Activated gamma-delta T cell (primary cell): Measurements from ENCODE around the gene PIF1.
"Not testable (repeated sequence)": the region's sequence is repeated elsewhere in the genome, so short reads cannot be mapped to it uniquely, and the experiment has no call there.

ENCODE experiments used
- DNase-seq: peaks from one replicate; lab custom pipeline; 2025; lab: John Stamatoyannopoulos, UW

The PIF1 gene

DNA sequence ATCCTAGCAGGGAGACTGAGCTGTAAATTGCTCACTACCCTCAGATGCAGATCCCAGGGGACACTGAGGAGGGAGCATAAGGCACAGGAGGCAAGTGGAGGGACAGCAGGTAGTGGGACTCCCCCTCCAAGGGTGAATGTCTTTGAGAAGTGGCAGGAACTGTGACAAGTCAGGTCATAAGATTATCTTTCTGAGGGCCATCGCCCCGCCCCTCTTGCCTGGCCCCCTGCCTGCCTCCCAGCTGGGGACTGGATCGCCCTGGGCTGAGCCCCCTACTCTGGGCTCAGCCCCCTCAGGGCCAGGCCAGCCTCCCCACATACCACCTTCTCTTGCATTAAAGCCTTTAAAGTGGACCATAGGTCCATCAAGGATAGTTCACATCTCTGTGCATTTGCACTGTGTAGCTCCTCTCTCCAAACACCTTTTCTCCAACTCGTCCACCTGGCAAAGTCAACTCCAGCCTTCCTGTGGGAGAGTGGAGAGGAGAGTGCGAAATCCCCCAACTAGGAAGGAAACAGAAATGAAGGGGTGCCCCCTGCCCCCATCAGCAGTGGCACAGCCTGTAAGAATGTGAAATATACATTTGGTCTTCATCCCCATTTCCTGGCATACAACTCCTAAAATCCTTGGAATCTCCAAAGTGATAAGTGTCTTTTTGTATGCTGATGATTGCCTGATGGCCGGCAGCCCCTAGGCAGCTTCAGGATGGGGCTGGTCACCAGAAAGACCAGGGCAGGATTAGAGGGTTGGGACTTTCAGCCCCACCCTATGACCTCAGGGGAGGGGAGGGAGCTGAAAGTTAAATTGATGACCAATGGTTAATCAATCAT is 14.7 kb downstream of the PIF1 start:
- no peak for DNase-seq

DNA sequence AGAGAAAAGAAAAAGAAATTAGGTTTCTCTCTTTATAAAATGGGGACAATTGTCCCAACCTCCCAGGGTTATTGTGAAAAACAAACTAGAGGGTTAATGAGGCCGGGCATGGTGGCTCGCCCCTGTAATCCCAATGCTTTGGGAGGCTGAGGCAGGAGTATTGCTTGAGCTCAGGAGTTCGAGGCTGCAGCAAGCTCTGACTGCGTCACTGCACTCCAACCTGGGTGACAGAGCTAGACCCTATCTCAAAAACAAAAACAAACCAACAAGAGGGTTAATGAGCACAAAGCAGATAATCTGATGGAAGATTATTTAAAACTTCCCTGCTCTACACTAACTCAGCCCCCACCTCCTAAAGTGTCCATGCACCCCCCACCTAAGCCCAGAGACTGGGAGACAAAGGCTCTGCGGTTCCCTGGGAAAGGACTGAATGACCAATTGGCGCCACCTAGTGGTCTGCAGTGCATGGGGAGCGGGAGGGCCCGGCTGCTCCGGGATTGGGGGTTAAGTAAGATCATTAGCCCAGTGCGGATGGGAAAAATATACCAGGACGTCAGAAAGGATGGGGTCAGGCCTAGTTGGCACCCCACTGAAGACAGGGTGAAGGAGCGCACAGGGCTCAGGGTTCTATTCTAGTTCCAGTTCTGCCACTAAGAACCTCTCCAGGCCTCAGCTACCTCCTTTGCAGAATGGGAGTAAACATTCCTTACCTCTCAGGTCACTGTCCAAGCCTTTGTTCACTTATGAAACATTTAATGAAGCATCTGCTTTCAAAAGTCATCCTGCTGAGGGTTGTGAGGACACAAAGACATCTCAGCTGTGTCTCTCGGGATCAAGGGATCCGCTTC is 15.6 kb downstream of the PIF1 start:
- DNase-seq = no peak

DNA sequence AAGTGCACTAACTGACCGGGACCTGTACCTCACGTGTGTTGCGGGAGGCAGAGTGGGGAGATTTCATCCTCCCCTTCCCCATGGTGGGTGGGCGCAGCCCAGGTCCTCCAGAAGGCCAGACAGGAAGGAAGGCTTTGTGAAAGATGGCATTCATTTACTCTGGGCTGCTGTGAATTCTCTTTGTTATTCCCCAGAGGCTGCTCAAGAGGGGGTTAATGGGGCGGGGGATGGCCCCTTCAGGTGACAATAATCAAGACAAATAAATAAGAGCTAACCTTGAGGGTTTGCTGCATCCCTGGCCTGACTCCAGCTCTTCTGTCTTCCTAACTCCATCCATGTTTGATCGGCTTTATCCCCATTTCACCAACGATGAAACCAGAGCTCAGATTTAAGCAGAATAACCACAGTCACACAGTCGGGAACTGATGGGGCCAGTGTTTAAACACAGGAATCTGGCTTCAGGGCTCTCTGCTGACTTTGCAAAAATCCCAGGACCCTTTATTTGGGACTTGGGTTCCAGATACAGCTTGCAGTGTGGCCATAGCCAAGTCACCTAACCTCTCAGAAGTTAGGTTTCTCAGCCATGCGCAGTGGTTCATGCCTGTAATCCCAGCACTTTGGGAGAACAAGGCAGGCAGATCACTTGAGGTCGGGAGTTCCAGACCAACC is 16.5 kb downstream of the PIF1 start:
- no peak for DNase-seq

DNA sequence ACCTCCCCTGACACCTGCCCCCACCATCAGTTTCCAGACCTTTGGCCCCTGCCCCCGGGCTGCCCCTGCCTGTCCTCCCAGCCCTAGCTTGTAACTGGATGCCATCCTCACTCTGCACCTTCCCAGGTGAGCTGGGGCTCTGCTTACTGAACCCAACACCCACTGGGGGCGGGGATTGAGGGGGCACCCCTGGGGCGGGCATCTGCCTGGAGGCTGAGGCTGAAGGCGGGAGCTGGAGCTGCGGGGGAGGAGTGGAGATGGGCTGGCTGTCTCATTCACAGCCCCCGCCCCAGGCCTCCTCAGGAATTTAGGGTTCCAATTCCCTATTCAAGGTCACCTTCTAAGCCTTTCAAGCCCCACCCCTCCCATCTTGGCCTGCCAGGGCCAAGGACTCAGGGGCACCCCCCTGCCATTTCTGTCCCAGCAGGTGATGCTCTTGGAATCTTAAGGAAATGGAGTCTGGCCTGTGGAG is 17.7 kb downstream of the PIF1 start:
- no peak for DNase-seq

DNA sequence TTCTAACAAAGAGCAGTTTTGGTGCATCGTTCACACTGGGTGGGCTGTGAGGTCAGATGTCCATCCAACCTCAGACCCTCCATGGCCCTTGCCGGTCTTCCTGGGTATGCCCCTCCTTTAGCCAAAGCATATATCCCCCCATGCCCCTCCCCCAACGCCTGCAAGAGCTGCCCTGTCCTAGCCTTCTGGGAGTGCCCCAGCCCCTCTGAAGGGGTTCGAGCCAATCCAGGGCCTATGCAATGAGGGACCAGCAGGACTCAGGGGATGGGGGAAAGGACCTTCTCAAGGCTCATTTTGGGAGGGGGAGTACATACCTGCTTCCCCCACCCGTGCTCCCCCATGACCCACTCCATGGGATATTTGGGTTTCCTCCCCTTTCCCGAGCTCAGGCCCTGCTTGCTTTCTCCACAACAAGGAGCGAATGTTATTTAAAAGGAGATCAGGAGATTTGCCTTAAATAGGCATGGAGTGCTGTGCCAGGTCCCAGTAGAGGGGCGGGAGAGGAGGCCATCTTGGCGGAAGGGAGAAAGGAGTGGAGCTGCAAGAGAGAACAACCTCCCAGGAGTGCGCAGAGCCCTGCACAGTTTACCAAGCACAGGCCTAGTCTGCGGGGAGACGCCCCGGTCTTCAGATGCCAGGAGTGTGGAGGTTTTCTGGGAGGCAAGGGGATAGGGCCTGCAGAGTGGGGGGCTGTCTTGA is 18.2 kb downstream of the PIF1 start:
- DNase-seq = no peak

DNA sequence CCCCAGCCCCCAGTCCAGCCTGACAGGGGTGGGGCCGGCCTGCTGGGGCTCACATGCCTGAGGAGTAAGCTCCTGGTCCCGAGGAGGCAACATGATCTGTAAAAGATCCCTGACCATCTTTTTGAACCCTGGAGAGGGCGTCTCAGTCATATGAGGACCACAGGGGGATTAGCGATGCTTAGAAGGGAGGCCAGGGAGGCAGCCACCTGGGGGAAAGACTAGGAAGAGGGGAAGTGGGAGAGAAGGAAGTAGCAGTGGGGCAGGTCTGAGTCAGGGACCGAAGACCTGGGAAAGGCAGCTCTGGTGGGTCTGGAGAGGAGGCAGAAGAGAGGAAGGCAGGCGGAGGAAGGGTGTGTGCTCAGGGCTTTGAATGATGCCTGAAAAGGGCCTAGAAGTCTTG is 18.9 kb downstream of the PIF1 start:
- DNase-seq = no peak

DNA sequence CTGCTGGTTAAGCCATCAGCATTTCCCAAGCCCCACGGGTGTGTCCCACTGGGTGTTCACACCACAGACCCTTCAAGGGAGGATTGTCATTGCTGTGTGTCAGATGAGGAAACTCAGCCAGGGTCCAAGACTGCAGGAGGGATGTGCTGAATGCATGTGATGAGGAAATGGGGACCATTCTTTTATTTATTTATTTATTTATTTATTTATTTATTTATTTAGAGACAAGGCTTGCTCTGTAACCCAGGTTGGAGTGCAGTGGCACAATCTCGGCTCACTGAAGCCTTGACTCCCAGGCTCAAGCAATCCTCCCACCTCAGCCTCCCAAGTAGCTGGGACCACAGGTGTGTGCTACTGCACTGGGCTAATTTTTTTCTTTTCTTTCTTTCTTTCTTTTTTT is 20.8 kb downstream of the PIF1 start:
- no peak for DNase-seq

DNA sequence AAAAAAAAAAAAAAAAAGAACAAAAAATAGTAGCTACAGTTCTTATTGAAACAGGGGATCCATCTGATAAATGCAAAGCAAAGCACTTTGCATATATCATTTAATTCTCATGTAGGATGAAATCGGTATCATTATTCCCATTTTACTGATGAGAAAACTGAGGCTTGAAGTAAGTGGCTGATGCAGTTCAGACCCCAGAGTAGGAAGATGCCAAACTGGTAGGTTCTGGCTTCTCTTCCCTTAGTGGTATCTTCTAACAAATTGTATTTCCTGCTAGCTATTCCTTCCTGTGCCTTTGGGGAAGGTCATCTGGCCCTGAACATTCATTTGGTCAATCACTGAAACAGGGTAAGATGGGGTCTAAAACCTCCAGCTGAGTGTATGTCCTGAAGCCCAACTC is 21.9 kb downstream of the PIF1 start:
- DNase-seq = no peak

DNA sequence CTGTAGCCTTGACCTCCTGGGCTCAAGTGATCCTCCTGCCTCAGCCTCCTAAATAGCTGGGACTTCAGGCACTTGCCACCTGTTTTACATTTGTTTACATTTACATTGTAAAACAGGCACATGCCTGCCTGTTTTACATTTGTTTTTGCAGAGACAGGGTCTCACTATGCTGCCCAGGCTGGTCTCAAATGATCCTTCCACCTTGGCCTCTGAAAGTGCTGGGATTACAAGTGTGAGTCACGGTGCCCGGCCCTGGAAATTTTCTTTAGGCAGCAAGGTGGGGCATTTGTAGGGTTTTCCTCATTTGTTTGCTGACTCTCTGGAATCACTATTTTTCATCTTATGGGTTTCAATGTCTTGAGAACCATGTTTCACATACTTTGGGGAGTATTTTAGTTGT is 25.0 kb downstream of the PIF1 start:
- DNase-seq = no peak

DNA sequence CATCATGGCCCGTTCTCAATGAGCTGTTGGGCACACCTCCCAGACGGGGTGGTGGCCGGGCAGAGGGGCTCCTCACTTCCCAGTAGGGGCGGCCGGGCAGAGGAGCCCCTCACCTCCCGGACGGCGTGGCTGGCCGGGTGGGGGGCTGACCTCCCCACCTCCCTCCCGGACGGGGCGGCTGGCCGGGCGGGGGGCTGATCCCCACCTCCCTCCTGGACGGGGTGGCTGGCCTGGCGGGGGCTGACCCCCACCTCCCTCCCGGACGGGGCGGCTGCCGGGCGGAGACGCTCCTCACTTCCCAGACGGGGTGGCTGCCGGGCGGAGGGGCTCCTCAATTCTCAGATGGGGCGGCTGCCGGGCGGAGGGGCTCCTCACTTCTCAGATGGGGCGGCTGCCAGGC is 26.5 kb downstream of the PIF1 start:
- not testable (repeated sequence) for DNase-seq

DNA sequence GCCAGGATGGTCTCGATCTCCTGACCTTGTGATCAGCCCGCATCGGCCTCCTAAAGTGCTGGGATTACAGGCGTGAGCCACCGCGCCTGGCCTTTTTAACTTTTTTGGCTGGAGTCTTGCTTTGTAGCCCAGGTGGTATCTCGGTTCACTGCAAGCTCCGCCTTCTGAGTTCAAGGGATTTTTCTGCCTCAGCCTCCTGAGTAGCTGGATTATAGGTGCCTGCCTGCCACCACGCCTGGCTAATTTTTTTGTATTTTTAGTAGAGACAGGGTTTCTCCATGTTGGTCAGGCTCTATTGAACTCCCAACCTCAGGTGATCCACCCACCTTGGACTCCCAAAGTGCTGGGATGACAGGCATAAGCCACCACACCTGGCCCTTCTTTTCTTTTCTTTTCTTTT is 29.5 kb downstream of the PIF1 start:
- DNase-seq = not testable (repeated sequence)

DNA sequence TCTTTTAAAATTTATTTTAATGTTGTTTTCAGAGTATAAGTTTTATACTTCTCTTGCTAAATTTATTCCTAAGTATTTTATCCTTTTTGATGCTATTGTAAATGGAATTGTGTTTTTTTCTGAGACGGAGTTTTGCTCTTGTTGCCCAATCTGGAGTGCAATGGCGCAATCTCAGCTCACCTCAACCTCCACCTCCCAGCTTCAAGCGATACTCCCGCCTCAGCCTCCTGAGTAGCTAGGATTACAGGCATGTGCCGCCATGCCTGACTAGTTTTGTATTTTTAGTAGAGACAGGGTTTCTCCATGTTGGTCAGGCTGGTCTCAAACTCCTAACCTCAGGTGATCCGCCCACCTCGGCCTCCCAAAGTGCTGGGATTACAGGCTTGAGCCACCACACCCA is 30.1 kb downstream of the PIF1 start:
- DNase-seq = not testable (repeated sequence)

DNA sequence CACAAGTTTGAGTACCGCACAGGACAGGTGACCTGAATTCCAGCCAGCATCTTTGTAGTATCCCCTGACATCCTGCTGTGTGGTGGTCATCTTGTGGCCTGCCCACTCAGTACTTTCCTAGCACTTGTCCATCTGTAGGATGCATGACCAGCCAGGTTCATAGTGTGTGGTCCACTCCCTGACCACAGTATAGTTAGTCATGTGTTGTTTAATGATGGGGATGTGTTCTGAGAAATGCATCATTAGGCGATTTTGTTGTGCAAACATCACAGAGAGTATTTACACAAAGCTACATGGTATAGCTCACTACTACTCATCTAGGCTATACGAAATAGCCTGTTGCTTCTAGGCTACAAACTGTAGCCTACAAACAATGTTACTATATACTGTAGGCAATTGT is 33.2 kb downstream of the PIF1 start:
- no peak for DNase-seq

DNA sequence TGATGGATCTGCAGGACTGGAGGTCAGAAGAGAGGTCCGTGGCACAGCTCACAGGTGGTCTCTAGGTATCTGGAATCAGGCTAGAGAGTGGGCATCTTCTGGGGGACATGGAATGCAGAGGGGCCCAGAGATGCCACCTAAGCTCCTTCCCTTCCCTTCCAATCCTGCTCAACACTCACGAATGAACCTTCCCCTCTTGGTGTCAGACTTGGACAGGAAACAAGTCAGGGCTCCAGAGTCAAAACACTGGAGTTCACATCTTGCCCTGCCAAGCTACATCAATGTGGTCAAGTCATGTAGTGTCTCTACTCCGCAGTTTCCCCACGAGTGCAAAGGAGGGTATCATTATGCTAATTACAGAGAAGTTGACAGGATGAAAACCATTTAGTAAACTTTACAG is 34.0 kb downstream of the PIF1 start:
- DNase-seq = no peak

DNA sequence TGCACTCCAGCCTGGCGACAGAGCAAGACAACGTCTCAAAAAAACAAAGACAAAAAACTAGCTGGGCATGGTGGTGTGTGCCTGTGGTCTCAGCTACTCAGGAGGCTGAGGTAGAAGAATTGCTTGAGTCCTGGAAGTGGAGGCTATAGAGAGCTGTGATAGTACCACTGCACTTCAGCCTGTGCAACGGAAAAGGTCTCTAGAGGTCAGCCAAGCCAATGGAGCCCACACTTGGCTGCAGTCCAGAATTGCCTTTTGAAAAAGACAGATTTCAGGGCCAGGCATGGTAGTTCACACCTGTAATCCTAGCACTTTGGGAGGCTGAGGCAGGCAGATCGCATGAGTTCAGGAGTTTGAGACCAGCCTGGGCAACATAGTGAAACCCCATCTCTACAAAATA is 41.7 kb downstream of the PIF1 start:
- no peak for DNase-seq

DNA sequence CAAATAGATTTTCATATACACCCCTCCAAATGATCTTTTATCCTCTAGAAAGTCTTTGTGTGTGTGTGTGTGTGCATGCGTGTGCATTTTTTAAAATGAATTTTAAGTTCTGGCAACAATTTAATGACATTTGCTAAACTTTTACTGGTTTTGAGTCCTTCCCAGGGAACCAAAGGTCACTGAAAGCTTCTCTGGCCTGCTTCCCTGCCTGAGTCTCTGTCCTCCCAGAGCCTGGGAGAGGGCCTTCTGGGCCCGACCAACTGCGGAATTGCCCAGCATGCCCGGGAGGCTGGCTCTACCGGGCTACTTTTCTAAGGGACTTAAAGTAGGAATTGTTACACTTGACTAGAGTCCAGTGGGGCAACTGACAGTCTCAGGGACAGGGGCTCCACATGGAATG is 42.7 kb downstream of the PIF1 start:
- DNase-seq = no peak

DNA sequence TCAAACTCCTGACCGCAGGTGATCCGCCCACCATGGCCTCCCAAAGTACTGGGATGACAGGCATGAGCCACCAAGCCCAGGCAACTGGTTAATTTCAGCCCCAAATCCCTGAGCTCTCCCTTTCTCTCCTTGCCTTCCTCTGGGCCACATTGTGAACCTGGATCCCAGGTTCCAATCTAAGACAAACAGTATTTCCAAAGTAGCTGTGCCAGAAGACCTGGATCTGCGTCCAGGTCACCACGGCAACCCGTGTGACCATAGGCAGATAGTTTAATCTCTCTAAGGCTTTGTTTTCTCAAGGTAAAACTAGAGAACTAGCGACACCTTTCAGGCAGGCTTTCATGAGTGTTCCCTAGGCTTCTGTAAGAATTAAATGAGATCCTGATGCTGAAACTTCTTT is 44.1 kb downstream of the PIF1 start:
- DNase-seq = no peak

DNA sequence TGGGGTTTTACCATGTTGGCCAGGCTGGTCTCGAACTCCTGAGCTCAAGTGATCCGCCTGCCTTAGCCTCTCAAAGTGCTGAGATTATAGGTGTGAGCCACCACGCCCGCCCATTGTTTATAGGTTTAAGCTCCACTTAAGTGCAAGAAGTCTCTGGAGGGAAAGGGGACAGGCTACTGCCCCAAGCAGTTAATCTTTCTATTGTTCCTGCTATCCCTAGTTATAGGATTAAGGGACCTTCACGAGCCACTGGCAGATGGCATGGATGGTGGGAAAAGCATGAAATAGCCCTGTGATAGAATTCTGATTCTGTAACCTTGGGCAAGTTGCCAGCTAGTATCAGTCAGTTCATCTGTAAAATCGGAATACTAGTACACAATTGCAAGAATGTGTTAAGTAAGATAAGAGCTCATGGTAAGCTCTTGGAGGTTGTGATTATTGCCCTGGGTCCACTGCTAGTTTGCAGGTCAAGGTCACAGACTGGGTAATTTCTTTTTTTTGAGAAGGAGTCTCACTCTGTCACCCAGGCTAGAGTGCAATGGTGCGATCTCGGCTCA is 44.8 kb downstream of the PIF1 start:
- no peak for DNase-seq

DNA sequence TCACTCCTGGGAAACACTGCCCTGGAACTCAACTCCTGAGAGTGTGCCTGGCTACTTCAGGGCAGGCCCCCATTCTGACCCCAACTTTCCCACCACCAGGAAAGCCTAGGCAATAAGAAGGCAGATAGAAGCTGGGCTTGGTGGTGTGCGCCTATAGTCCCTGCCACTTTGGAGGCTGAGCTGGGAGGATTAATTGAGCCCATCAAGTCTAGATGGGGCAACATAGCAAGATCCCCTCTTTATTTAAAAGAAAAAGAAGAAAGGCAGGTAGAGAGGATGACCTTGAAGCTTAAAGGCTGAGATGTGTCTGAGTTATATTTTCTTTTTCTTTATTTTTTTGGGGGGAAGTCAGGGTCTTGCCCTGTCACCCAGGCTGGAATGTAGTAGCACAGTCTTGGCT is 45.8 kb downstream of the PIF1 start:
- no peak for DNase-seq

DNA sequence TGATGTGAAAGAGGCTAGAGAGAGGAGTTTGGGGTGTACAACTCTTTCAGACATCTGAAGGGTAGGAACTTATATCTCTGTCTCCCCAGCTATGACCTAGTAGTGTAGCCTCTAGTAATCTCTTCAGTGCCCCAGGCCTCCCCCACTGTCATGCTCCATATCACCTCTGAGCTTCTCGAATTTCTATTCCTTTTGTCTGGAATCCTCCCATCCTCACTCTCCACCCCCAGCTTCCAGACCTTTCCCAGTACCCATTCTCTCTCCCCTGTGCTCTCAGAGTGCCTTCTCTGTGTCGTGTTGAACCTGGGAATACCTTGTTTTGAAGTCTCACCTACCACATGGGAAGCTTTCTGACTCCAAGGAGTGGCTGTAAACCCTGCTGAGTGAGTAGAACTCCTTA is 46.4 kb downstream of the PIF1 start:
- DNase-seq = no peak

DNA sequence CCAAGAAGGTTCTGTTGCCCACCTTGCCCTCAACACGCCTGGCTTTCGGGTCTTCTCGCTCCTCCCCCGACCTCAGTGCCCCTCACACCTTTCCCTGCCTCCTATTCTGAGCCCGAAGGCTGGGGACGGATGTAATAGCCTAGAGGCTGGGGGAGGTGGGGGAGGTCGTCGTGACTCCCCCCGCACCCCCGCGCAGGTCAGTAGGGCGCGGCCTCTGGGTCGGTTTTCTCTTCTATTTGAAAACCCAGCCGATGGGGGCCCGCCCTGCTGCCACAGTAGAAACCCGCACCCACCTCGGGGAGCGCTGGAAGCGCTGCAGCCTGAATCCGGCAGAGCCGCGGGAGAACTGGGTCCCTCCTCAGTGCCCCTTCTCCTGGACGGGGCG is 49.1 kb downstream of the PIF1 start:
- no peak for DNase-seq
